K562 (cell line): ENCODE measurements around the gene STK24. TPM values are rescaled to one million over a fixed set of nuclear protein-coding genes. Genes with fewer than 3 reads are reported as not detected.

Experiments
- BHLHE40 ChIP-seq: IDR thresholded peaks from 2 replicates; pipeline ENCODE4 v1.6.1; 2011; ENCODE audit warnings: low read length, improper control_type of control experiment
- FOXA1 ChIP-seq: fragments of 450-650 bp; IDR thresholded peaks from 2 replicates; pipeline ENCODE4 v1.6.1; 2016; ENCODE audit warnings: mild to moderate bottlenecking, borderline replicate concordance
- HDAC3 ChIP-seq: fragments of 450-650 bp; IDR thresholded peaks from 2 replicates; pipeline ENCODE4 v1.6.1; 2018; ENCODE audit warnings: borderline replicate concordance, mild to moderate bottlenecking, moderate library complexity; ENCODE audit not compliant: partially characterized antibody
- ILF3 ChIP-seq: fragments of 450-650 bp; IDR thresholded peaks from 2 replicates; pipeline ENCODE4 v1.6.1; 2018; ENCODE audit warnings: antibody characterized with exemption, mild to moderate bottlenecking, moderate library complexity, borderline replicate concordance
- JUN ChIP-seq, 2 experiments: sonication (generic) in 1 of 2; formaldehyde crosslinking in 1 of 2; IDR thresholded peaks; 2 replicates each; pipeline versions ENCODE4 v1.6.1 to v1.8.0; 2012 to 2022; ENCODE audit warnings: borderline replicate concordance in 2 of 2, mild to moderate bottlenecking in 2 of 2, improper control_type of control experiment in 1 of 2, low read depth in 1 of 2, low read length in 1 of 2, missing genetic modification reagents in 1 of 2
- TAF7 ChIP-seq: fragments of 450-650 bp; IDR thresholded peaks from 2 replicates; pipeline ENCODE4 v1.6.1; 2016; ENCODE audit warnings: missing genetic modification characterization, missing compliant biosample characterization
- TAL1 ChIP-seq: fragments of 450-650 bp; IDR thresholded peaks from 2 replicates; pipeline ENCODE4 v1.6.1; 2016; ENCODE audit warnings: mild to moderate bottlenecking
- U2AF1 ChIP-seq: fragments of 200-400 bp; formaldehyde crosslinking; optimal IDR thresholded peaks from 2 replicates; pipeline ENCODE3; 2017; ENCODE audit warnings: mild to moderate bottlenecking, low read depth, low read length, moderate library complexity
- ZBTB8A ChIP-seq: fragments of 450-650 bp; IDR thresholded peaks from 2 replicates; pipeline ENCODE4 v1.6.1; 2018; ENCODE audit warnings: mild to moderate bottlenecking, moderate library complexity; ENCODE audit not compliant: partially characterized antibody
- ZFP36 ChIP-seq: fragments of 150-350 bp; IDR thresholded peaks from 2 replicates; pipeline ENCODE4 v1.6.1; 2018; ENCODE audit warnings: low read length, low read depth; ENCODE audit not compliant: partially characterized antibody
- ZNF12 ChIP-seq: sonication (generic); formaldehyde crosslinking; IDR thresholded peaks from 2 replicates; pipeline ENCODE4 v1.4.0; 2020; ENCODE audit warnings: mild to moderate bottlenecking, missing genetic modification reagents
- ZNF232 ChIP-seq: sonication (generic); formaldehyde crosslinking; IDR thresholded peaks from 2 replicates; pipeline ENCODE4 v1.8.0; 2022; ENCODE audit warnings: mild to moderate bottlenecking, missing genetic modification reagents
- ZNF354B ChIP-seq: fragments of 250-450 bp; sonication (Bioruptor Pico); IDR thresholded peaks from 2 replicates; pipeline ENCODE4 v1.4.0; 2020
- ZNF695 ChIP-seq: fragments of 450-650 bp; formaldehyde crosslinking; IDR thresholded peaks from 2 replicates; pipeline ENCODE4 v1.4.0; 2020; ENCODE audit warnings: mild to moderate bottlenecking, moderate library complexity
- polyA plus RNA-seq, 8 experiments: library from polyadenylated mRNA; depleted of rRNA in 4 of 8; stranded (reverse) in 5 of 8; unstranded in 3 of 8; fragments of >200 nt; fragmentation: Nextera tagmentation in 2 of 8; fragmentation: Illumina TruSeq in 1 of 8; extraction: Ambion mirVana in 2 of 8; extraction: Trizol in 1 of 8; gene quantifications; 2 replicates each; pipeline versions ENCODE4 v1.2.1 to v1.2.3, GENCODE V29; 2011 to 2014; ENCODE audit warnings: inconsistent platforms in 1 of 8, missing spikeins in 1 of 8
- total RNA-seq, 7 experiments: library from RNA; depleted of rRNA in 6 of 7; stranded (reverse); fragments of >200 nt in 6 of 7; fragmentation: Illumina TruSeq in 2 of 7; extraction: Trizol in 2 of 7; gene quantifications; 2 replicates each; pipeline versions ENCODE4 v1.2.1 to v1.2.3, GENCODE V29; 2011 to 2021; ENCODE audit warnings: low replicate concordance in 1 of 7
- TF ChIP-seq, protein P1 (sequence below): sonication (generic); formaldehyde crosslinking; IDR thresholded peaks from 2 replicates; pipeline ENCODE4 v1.8.0; 2022; ENCODE audit warnings: mild to moderate bottlenecking, missing genetic modification reagents, borderline replicate concordance
- TF ChIP-seq, protein P2 (sequence below), 2 experiments: fragments of 450-650 bp in 1 of 2; sonication (generic) in 1 of 2; formaldehyde crosslinking in 1 of 2; IDR thresholded peaks; 2 replicates each; pipeline versions ENCODE4 v1.7.1 to v1.9.0; 2016 to 2022; ENCODE audit warnings: inconsistent platforms in 1 of 2, mild to moderate bottlenecking in 1 of 2, missing genetic modification reagents in 1 of 2

Gene STK24
- total and polyA plus RNA-seq, 9 of the 15 experiments (the other 6 are each of a cell fraction or from before 2014, with no cell fraction given): 3.8 to 78.4 (median 28.2) TPM

DNA sequence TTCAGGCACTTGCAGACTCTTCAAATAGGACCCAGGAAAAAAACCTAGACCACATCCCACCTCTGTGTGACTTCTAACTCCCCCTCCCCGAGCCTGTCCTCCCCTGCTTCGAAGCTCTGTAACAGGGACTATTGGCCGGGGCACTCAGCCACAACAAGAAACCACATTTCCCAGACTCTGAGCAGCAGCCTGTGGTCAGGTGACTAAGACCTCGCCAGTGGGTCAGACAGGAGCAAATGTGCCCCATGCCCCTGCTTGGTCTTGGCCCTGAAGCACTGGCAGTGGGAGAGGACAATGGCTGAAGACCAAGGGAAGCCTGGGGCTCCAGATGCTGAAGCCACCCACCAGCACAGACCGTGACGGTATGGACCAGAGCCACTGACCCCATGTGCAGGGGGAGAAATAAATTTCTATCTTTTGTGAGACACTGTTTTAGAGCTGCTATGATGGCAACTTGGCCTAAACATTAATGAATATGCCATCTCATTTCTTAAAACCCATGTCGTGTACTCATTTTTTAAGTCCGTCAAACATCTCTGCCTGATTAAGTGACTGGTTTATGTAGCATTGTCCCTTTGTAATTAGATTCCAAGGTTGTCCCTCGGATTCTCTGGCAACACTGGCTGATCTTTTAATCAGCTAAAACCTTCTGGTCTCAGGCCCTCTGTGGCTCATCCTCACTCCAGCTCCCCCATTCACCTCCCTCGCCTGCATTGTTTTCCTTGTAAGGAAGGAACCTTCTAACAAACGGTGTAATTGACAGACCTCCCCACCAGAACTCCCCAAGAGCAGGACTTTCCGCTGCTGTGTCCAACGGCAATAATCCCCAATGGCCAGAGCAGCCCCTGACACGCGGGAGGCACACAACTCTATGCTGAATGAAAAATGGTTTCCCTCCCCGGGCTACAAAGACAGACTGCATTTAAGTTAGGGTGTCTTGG lies 98.4 kb downstream of the STK24 start (continued):
- TF ChIP-seq, protein P1, sequence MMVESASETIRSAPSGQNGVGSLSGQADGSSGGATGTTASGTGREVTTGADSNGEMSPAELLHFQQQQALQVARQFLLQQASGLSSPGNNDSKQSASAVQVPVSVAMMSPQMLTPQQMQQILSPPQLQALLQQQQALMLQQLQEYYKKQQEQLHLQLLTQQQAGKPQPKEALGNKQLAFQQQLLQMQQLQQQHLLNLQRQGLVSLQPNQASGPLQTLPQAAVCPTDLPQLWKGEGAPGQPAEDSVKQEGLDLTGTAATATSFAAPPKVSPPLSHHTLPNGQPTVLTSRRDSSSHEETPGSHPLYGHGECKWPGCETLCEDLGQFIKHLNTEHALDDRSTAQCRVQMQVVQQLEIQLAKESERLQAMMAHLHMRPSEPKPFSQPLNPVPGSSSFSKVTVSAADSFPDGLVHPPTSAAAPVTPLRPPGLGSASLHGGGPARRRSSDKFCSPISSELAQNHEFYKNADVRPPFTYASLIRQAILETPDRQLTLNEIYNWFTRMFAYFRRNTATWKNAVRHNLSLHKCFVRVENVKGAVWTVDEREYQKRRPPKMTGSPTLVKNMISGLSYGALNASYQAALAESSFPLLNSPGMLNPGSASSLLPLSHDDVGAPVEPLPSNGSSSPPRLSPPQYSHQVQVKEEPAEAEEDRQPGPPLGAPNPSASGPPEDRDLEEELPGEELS (CRISPR knock-in tag): 0 out of 2 replicates have a peak, but pooled peaks have one; percentile 21
- TF ChIP-seq TAF7 (tag) (no peak), ZFP36 (no peak), ZNF695 (CRISPR knock-in tag) (no peak), ZNF232 (no peak), ZBTB8A (no peak), U2AF1 (no peak), JUN (IDR thresholded peaks at IDR 0.05; ENCODE audit: borderline replicate concordance, low read depth, low read length) (no peak), JUN (CRISPR knock-in tag; IDR thresholded peaks at IDR 0.05; ENCODE audit: borderline replicate concordance) (no peak), HDAC3 (no peak), FOXA1 (no peak), ZNF354B (no peak), TAL1 (peak; percentile 54), ZNF12 (CRISPR knock-in tag) (no peak), ILF3 (no peak), BHLHE40 (no peak)
- TF ChIP-seq, protein P2, sequence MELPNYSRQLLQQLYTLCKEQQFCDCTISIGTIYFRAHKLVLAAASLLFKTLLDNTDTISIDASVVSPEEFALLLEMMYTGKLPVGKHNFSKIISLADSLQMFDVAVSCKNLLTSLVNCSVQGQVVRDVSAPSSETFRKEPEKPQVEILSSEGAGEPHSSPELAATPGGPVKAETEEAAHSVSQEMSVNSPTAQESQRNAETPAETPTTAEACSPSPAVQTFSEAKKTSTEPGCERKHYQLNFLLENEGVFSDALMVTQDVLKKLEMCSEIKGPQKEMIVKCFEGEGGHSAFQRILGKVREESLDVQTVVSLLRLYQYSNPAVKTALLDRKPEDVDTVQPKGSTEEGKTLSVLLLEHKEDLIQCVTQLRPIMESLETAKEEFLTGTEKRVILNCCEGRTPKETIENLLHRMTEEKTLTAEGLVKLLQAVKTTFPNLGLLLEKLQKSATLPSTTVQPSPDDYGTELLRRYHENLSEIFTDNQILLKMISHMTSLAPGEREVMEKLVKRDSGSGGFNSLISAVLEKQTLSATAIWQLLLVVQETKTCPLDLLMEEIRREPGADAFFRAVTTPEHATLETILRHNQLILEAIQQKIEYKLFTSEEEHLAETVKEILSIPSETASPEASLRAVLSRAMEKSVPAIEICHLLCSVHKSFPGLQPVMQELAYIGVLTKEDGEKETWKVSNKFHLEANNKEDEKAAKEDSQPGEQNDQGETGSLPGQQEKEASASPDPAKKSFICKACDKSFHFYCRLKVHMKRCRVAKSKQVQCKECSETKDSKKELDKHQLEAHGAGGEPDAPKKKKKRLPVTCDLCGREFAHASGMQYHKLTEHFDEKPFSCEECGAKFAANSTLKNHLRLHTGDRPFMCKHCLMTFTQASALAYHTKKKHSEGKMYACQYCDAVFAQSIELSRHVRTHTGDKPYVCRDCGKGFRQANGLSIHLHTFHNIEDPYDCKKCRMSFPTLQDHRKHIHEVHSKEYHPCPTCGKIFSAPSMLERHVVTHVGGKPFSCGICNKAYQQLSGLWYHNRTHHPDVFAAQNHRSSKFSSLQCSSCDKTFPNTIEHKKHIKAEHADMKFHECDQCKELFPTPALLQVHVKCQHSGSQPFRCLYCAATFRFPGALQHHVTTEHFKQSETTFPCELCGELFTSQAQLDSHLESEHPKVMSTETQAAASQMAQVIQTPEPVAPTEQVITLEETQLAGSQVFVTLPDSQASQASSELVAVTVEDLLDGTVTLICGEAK (IDR thresholded peaks at IDR 0.05): no peak
- TF ChIP-seq, protein P2 (CRISPR knock-in tag; IDR thresholded peaks at IDR 0.05): no peak
